HepG2 (cell line): Measurements from ENCODE around the gene CLMP. TPM values are rescaled to one million over a fixed set of nuclear protein-coding genes. Genes with fewer than 3 reads are reported as not detected.
A peak's percentile ranks its signal among the peaks of the same experiment; 100 is the strongest.

Experiments
- ATAC-seq: fragments of 200-7000 bp; cut with Tn5 transposase; 3 replicates; pipeline ENCODE4 v1.9.1; 2020; ENCODE audit warnings: mild to moderate bottlenecking, moderate library complexity
- BruUV-seq: library from RNA; stranded (reverse); fragments of 400-500 nt; replicated peaks from 2 replicates; lab custom pipeline; 2021; lab: Mats Ljungman, UMichigan
- CTCF ChIA-PET: fragments of 300-600 bp; formaldehyde crosslinking; extraction: SDS; loops from one replicate; lab custom pipeline; 2021; ENCODE audit warnings: low total read pairs, inconsistent platforms, low intra/inter-chr PET ratio; lab: Yijun Ruan, JAX
- POLR2A ChIA-PET: fragments of 350-600 bp; sonication (Branson Sonifier 250); formaldehyde crosslinking; loops from one replicate; lab custom pipeline; 2020; ENCODE audit warnings: antibody characterized with exemption, inconsistent platforms; lab: Yijun Ruan, JAX
- DNase-seq: peaks from one replicate; pipeline ENCODE4 v3.0.0-alpha.2; 2015; ENCODE audit warnings: low spot score
- FAIRE-seq: peaks from 3 replicates; lab custom pipeline; 2011; peaks lifted over from hg19 to GRCh38; lab: Jason Lieb, UNC
- H2AFZ ChIP-seq: one replicate; pipeline ENCODE4 v1.6.1; 2011; ENCODE audit warnings: low read length, inconsistent platforms
- H3K27ac ChIP-seq: fragments of 300-600 bp; 3 replicates; pipeline ENCODE4 v1.8.0; 2011; ENCODE audit warnings: mixed run types, mild to moderate bottlenecking, mixed read lengths, low read length, inconsistent platforms; ENCODE audit not compliant: insufficient read depth; ENCODE audit errors: extremely low read length
- H3K27me3 ChIP-seq, 2 experiments: fragments of 200-600 bp in 1 of 2; 2 replicates in 1 of 2; 3 replicates in 1 of 2; pipeline versions ENCODE4 v1.6.0 to v1.8.0; 2011; ENCODE audit warnings: low read length in 2 of 2, mild to moderate bottlenecking in 2 of 2, moderate library complexity in 2 of 2, inconsistent platforms in 1 of 2; ENCODE audit not compliant: insufficient read depth in 2 of 2, control insufficient read depth in 1 of 2
- H3K36me3 ChIP-seq, 2 experiments: fragments of 200-600 bp in 1 of 2; replicated peaks in 1 of 2; 2 replicates in 1 of 2; 3 replicates in 1 of 2; pipeline versions ENCODE4 v1.5.1 to v1.8.0; 2011; ENCODE audit warnings: low read length in 2 of 2, inconsistent platforms in 1 of 2; ENCODE audit not compliant: insufficient read depth in 2 of 2, control insufficient read depth in 1 of 2
- H3K4me1 ChIP-seq: 2 replicates; pipeline ENCODE4 v1.5.1; 2012; ENCODE audit warnings: low read length, inconsistent platforms; ENCODE audit not compliant: insufficient read depth
- H3K4me2 ChIP-seq: 2 replicates; pipeline ENCODE4 v1.6.0; 2011; ENCODE audit warnings: low read depth, low read length, inconsistent platforms
- H3K4me3 ChIP-seq, 3 experiments: fragments of 200-600 bp in 1 of 3; sonication (generic), shearing (Covaris generic) in 1 of 3; replicated peaks in 1 of 3; 2 replicates each; pipeline ENCODE4 v1.5.1; 2011 to 2016; ENCODE audit warnings: low read length in 3 of 3, inconsistent platforms in 2 of 3, low read depth in 2 of 3, mild to moderate bottlenecking in 2 of 3, control low read depth in 1 of 3, mixed read lengths in 1 of 3; ENCODE audit not compliant: insufficient read depth in 1 of 3
- H3K79me2 ChIP-seq: one replicate; pipeline ENCODE4 v1.6.1; 2011; ENCODE audit warnings: low read length, inconsistent platforms; ENCODE audit not compliant: insufficient read depth
- H3K9ac ChIP-seq: 2 replicates; pipeline ENCODE4 v1.6.0; 2011; ENCODE audit warnings: mild to moderate bottlenecking, low read depth, low read length, inconsistent platforms; ENCODE audit not compliant: insufficient read depth
- H3K9me3 ChIP-seq: 2 replicates; pipeline ENCODE4 v1.5.1; 2012; ENCODE audit warnings: mild to moderate bottlenecking, low read length
- H4K20me1 ChIP-seq: 2 replicates; pipeline ENCODE4 v1.6.0; 2011; ENCODE audit warnings: inconsistent platforms, mild to moderate bottlenecking, low read length, moderate library complexity; ENCODE audit not compliant: insufficient read depth
- ELF4 ChIP-seq: sonication (generic); formaldehyde crosslinking; IDR thresholded peaks from 2 replicates; pipeline ENCODE4 v1.5.0; 2020; ENCODE audit warnings: missing genetic modification reagents, mild to moderate bottlenecking, moderate library complexity, borderline replicate concordance
- HHEX ChIP-seq: IDR thresholded peaks from 2 replicates; pipeline ENCODE4 v1.6.1; 2016; ENCODE audit warnings: control low read depth
- MNT ChIP-seq: fragments of 450-650 bp; IDR thresholded peaks from 2 replicates; pipeline ENCODE4 v1.6.1; 2016
- NR3C1 ChIP-seq: sonication (generic); formaldehyde crosslinking; IDR thresholded peaks from 2 replicates; pipeline ENCODE4 v1.4.0; 2020; ENCODE audit warnings: missing genetic modification reagents
- ZBTB21 ChIP-seq: sonication (generic); formaldehyde crosslinking; IDR thresholded peaks from 2 replicates; pipeline ENCODE4 v1.4.0; 2020; ENCODE audit warnings: missing genetic modification reagents
- WGBS: methylation state at CpG from one replicate; pipeline ENCODE4 v1.1.6; 2017; ENCODE audit warnings: low lambda C conversion rate; 5-methylcytosine and 5-hydroxymethylcytosine counted together
- in situ Hi-C: cut with HindIII; loops from 2 replicates; pipeline ENCODE4 v1.10.0; 2017; ENCODE audit warnings: low pct_unique_long_range_greater_than_20kb; ENCODE audit not compliant: extremely low pct_ligation_motif_present
- intact Hi-C: fragments of 100-400 bp; cut with micrococcal nuclease; formaldehyde crosslinking; loops from one replicate; pipeline ENCODE4 v1.10.0; 2022; ENCODE audit not compliant: unreplicated experiment
- polyA plus RNA-seq, 8 experiments: library from polyadenylated mRNA; depleted of rRNA in 3 of 8; stranded (reverse) in 7 of 8; unstranded in 1 of 8; fragments of >200 nt; fragmentation: Illumina TruSeq in 4 of 8; extraction: Trizol in 4 of 8; gene quantifications; 2 replicates each; pipeline versions ENCODE4 v1.2.1 to v1.2.3, GENCODE V29; 2011 to 2016; ENCODE audit warnings: low read depth in 4 of 8, missing spikeins in 1 of 8, mixed read lengths in 1 of 8; ENCODE audit not compliant: insufficient read depth in 1 of 8
- total RNA-seq, 5 experiments: library from RNA; depleted of rRNA; stranded (reverse); fragments of >200 nt; fragmentation: Illumina TruSeq; extraction: Trizol; gene quantifications; 2 replicates each; pipeline ENCODE4 v1.2.3, GENCODE V29; 2016; ENCODE audit warnings: low read depth in 1 of 5

CLMP gene
- total and polyA plus RNA-seq, 2 of the 13 experiments (the other 11 are each of a cell fraction or from before 2014, with no cell fraction given): not detected

- in situ Hi-C loops (no loop called here), intact Hi-C loops (no loop called here)
- Histone ChIP-seq H3K9ac (no peak overlapping the region), H3K4me3 (no peak overlapping the region), H3K79me2 (no peaks in the 10 kb centered on the region), H4K20me1 (no peaks in the 10 kb centered on the region), H3K4me2 (no peak overlapping the region), H3K36me3 (no peaks in the 10 kb centered on the region), H3K27ac (no peak overlapping the region), H2AFZ (no peak overlapping the region), H3K4me1 (no peaks in the 10 kb centered on the region), H3K9me3 (no peaks in the 10 kb centered on the region), H3K27me3 (peaks cover 0 to 21% of the 10 kb centered on the region in 2 experiments; a peak in 2 of 5 replicates)
- 12% methylated on average over 7 of the region's 8 CpGs for WGBS
- TF ChIP-seq HHEX (CRISPR knock-in tag): no peak
- no peak for TF ChIP-seq ELF4 (CRISPR knock-in tag)
- no peak for TF ChIP-seq ZBTB21
- DNase-seq: no peak
- no TSS peak for BruUV-seq
- POLR2A ChIA-PET: no interaction called here
- CTCF ChIA-PET: no interaction called here
- FAIRE-seq: no peak
- ATAC-seq: no peak
Observed at GRCh38 chr11:123161376-123162030, 33.5 kb downstream of the CLMP start.

- DNase-seq (no peak), ATAC-seq (no peak), FAIRE-seq (no peak)
- Histone ChIP-seq H3K4me1 (no peaks in the 10 kb centered on the region), H3K9ac (no peak overlapping the region), H3K4me2 (no peak overlapping the region), H2AFZ (no peak overlapping the region), H3K9me3 (no peaks in the 10 kb centered on the region), H3K4me3 (no peak overlapping the region), H3K36me3 (no peaks in the 10 kb centered on the region), H3K79me2 (no peaks in the 10 kb centered on the region), H4K20me1 (no peaks in the 10 kb centered on the region), H3K27ac (no peak overlapping the region), H3K27me3 (peaks cover 1 to 25% of the 10 kb centered on the region in 2 experiments; a peak in 2 of 5 replicates)
- no TSS peak for BruUV-seq
- TF ChIP-seq MNT (peak; percentile 10; the same call in 1 of the 2 replicates), NR3C1 (CRISPR knock-in tag) (no peak)
- 19% methylated on average over 10 of the region's 10 CpGs for WGBS
- in situ Hi-C loops (no loop called here), intact Hi-C loops (no loop called here)
- CTCF ChIA-PET: no interaction called here
- POLR2A ChIA-PET: no interaction called here
Observed at GRCh38 chr11:123159183-123159857, 35.7 kb downstream of the CLMP start.
